GM18499 (cell line): ENCODE data around the gene WDR36.
A peak's percentile ranks its signal among the peaks of the same experiment; 100 is the strongest.
"Not testable (repeated sequence)": the region's sequence is repeated elsewhere in the genome, so short reads cannot be mapped to it uniquely, and the experiment has no call there.

ENCODE experiments used
- ATAC-seq: cut with Tn5 transposase; IDR thresholded peaks from one replicate; pipeline ENCODE4 v1.9.1; 2021; ENCODE audit warnings: moderate number of reproducible peaks; ENCODE audit not compliant: insufficient read depth, unreplicated experiment

WDR36 gene

GRCh38 chr5:111134087-111134486 is 41.9 kb downstream of the WDR36 start:
- no peak for ATAC-seq

DNA sequence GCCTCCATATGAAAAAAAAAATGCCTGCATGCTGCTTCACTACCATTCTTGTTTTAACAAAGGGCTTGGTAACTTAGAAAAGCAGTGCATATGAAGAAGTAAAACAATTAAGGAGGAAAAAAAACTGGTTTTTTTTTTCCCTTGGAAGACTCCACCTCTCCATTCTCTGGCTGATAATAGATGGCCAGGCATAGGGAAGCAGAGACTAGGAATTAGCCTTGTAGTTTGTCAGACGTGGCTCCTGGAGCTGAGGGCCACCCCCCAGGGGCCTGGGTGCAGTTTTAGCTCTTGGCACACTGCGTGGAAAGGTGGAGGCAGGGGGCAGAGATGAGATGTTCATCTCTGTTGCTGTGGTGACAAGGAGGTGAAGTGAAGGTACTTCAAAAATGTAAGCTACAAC is 42.7 kb downstream of the WDR36 start:
- ATAC-seq, result no peak

GRCh38 chr5:111135363-111135762 is 43.2 kb downstream of the WDR36 start:
- no peak for ATAC-seq

DNA sequence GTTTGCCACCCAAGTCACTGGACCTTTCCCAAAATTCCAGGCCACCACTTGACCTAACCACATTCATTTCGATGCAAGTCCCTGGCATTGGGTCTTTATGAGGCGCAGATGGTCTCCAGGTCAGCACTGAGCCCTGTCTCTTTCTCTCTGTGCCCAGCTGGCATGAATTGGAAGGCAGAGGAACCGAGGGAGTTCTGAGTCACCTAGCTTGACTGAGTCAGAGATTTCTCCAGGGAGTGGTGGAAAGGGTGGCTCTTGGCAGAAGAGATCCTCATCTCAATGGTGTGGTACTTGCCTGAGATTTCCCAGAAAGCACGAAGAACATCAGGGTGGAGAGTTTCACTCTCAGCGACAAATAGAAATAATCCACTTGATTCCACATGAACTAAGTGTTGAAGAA is 43.8 kb downstream of the WDR36 start:
- no peak for ATAC-seq

DNA sequence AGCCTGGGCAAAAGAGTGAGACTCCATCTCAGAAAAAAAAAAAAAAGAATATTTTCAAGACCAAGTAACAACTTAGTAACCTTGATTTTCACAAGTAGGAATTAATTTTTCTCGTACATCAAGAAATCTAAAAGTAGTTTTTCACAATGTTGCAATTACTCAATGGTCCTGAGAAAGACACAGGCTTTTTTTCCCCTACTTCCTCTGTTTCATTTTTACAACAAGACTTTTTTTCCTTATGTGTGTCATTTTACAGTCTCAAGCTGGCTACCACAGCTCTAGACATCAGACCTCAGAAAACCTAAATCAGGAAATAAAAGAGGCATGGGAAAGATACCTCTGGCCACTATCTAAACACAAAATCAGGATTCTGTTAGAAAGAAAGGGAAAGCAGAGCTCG is 45.9 kb downstream of the WDR36 start:
- no peak for ATAC-seq

DNA sequence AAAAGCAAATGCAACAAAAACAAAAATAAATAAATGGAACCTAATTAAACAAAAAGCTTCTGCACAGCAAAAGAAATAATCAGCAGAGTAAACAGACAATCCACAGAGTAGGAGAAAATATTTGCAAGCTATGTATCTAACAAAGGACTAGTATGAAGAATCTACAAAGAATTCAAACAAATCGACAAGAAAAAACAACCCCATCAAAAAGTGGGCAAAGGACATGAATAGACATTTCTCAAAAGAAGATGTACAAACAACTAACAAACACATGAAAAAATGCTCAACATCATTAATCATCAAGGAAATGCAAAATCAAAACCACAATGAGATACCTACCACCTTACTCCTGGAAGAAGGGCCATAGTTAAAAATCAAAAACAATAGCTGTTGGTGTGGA is 49.3 kb downstream of the WDR36 start:
- not testable (repeated sequence) for ATAC-seq

DNA sequence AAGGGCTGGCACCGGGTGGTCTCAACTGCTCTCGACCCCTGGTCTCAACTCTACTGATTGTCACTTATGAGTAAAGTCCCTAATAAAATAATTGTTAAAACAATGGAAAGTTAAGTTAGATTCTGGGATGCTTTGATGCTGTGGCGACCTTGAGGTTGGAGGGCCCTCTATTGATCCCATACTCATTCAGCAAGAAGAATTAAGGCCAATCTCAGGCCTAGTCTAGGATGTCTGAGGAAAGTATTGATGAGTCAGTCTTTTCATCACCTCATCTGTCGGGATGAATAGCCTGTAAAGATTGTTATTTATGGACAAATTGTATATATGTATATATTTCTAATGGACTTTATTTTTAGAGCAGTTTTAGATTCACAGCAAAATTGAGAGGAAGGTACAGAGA is 50.8 kb downstream of the WDR36 start:
- no peak for ATAC-seq

DNA sequence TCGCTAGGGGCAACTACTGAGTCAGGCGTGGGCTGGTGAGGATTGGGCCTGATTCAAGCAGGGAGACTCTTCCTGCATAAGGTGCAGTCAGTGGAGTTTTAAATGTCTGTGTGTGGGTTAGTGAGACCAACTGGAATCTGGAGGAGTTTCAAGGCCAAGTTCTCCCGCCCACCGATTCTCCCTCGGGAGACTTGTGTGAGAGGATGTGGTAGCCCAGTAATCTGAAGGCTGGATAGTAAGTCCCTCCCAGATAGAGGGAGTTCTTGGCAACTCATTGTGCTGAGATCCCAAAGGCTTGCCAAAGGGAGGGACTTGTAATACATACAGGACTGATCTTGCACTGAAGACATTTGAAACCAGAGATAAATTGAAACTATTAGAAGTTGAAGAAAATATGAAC is 51.8 kb downstream of the WDR36 start:
- ATAC-seq, result peak; percentile 15

- peak; percentile 95 for ATAC-seq
These were observed 52.3 kb downstream of the WDR36 start for GRCh38 chr5:111144352-111144930.

GRCh38 chr5:111146053-111146452 is 53.9 kb downstream of the WDR36 start:
- ATAC-seq, result no peak

DNA sequence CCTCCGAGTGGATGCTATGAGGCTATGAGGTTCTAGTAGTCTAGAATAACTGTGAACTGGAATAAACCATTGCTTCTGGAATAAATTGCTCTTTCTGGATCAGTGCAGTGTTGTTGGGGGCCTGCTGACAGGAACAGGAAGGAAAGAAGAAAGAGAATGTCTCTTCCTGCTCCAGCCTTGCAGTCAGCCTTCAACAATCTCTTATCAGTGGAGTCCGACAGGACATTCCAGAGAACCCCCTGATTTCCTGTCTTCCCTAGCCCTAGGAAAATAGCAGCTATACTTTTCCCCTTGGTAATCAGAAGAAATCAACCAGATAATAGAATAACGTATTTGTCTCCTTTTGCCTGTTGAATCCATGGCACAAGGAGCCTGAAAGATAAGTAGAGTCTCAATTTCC is 55.4 kb downstream of the WDR36 start:
- no peak for ATAC-seq

- no peak for ATAC-seq
These were observed 59.9 kb downstream of the WDR36 start for GRCh38 chr5:111151998-111152397.

DNA sequence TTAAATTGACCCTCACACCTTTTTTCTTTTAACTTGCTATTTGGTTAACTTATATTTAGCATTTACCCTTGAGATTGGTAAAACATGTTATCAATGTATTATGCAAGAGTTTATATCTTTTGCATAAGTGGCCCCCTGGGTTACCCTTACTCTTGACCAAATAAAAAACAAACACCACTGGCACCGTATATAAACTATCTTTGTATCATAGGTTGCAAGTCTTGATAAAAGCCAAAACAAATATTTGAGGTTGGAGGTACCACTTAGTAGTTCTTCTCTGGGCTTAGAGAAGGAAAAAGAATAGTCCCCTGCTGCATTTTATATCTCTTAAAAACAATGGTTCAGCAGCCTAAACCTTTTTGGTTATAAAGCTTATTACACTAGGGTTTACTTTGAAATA is 61.3 kb downstream of the WDR36 start:
- ATAC-seq, result no peak

DNA sequence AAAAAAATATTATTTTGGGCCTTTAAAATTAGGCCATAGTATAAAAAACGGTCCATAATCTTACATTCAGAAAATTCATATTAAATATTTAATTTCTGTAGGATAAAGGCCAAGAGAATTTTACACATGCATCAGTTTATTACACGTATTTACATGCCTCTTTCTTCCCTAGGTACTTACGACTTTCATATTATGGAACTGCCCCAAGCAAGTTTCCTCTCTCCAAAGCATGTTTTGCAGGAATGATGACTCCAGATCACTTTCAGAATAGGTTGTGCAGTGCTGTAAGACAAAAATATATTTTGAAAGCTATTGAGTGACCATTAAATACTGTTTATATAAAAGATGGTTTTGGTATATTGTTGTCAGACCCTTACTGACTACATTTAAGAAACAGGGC is 61.8 kb downstream of the WDR36 start:
- ATAC-seq, result no peak

DNA sequence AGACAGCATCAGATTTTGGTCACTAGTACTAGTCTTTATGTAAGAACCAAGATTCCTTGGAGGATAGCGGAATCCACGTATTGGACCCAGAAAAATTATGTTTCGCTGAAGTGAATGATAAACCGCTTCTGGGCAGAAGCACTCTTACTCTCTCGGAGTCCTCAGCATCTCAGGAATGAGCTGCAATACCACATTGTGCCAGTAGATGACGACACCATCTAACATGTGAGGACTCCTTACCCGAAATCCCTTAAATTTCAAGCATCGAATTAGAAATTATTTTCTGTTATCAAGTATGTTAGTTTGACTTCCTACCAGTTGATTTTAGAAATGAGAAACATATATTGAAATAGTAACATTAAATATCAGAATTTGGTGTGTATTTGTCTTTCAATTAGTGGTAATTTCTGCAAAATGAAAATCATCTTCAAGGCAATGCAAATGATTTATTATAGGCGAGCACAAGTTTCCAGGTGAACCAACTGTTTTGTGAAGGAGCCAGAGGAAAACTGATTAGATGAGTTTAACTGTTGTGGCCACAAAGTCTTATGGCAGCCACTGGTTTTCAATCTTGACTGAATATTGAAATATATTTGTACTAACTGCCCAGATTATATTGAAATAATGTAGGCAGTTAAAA is 66.1 kb downstream of the WDR36 start:
- no peak for ATAC-seq

- ATAC-seq, result no peak
These were observed 67.7 kb downstream of the WDR36 start for GRCh38 chr5:111159845-111160244.

GRCh38 chr5:111163000-111163399 is 70.9 kb downstream of the WDR36 start:
- ATAC-seq, result no peak

DNA sequence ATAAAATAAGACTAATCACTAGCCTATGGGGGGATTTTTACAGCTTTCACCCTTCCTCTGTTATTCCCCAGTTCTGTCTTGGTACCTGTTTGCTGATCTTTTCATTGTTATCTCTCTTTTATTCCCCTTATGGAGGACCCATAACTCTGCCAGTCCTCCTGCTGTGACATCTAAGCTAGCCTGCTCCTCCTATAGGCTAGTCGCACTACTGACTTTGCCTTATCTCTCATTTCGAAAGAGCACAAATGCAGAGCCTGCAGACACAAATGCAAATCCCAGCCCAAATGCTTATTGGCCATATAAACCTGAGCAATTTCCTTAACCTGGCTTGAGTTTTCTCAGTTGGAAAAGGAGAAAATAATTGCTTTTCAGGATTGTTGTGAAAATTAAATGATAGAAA is 72.9 kb downstream of the WDR36 start:
- no peak for ATAC-seq

- ATAC-seq, result no peak
These were observed 75.4 kb downstream of the WDR36 start for GRCh38 chr5:111167551-111167950.

DNA sequence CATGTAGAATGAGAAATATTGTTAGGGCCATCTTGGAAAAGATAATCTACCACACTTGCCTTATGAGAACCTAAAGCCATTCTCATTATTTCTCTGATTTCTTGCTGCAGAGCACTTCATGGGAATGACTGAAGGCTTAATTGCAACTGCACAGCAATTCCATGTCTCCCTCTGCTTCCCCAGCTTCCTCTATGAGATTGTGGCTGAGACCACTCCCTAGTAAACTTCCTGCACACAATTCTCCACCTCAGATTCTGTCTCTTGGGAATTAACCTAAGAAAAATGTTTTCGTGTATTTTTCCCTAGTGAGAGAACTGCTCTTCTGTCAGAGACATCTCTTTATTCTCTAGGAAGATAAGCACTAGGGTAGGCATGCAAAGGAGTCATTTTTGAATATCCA is 76.5 kb downstream of the WDR36 start:
- ATAC-seq, result no peak

DNA sequence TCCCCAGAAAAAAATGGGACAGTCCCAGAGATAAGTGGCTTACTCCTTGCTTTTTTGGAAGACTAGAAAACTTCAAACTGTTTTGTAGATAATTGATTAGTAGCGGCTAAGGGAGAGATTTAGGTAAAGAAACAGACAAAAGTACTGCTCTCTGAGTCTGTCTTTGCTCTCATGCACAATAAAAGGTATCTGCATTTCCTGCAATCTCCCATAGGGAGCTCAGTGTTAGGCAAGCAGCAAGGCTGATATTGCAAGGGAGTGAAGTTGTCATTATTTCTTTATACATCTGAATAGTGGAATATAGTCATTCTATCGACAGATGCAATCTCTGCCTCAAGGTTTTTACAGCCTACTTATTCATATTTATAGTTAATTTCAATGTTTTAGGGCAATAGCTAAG is 77.1 kb downstream of the WDR36 start:
- ATAC-seq, result no peak

GRCh38 chr5:111170279-111170678 is 78.1 kb downstream of the WDR36 start:
- ATAC-seq, result no peak
